ENCODE results near the gene OXSM.

Gene OXSM

DNA sequence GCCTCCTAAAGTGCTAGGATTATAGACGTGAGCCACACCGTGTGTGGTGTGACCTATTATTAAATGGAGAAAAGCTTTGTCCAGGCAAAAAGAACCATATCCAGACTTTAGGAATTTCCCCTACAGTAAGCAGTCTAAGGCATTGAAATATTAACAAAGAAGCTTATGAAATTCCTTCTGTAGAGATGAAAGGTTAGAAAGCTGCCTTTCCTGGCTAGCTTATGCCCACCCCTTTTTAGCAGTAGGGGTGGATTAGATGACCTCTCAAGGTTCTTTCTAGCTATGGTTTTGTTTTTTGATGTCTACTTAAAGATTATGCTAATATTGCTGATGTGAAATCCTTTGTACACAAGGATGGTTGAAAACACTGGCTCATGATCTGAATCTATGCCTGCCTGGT, 13.9 kb downstream of the OXSM start:
- DNase-seq (ENCODE audit: low read depth, low spot score), result no peak

DNA sequence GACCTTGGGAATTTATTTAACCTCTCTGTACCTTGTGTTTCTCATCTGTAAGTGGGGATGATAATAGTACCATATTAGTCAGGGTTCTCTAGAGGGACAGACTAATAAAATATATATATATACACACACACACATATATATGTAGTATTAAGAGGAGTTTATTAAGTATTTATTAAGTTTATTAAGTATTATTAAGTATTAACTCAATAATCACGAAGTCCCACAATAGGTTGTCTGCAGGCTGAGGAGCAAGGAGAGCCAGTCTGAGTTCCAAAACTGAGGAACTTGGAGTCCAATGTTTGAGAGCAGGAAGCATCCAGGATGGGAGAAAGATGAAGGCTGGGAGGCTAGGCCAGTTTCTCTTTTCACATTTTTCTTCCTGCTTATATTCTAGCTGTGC, 14.8 kb downstream of the OXSM start:
- no peak for DNase-seq (ENCODE audit: low read depth, low spot score)

- no peak for DNase-seq (ENCODE audit: low read depth, low spot score)
Measured at GRCh38 chr3:25812644-25813043, 22.8 kb downstream of the OXSM start.

- DNase-seq (ENCODE audit: low read depth, low spot score), result no peak
Measured at GRCh38 chr3:25817107-25817506, 27.2 kb downstream of the OXSM start.

- DNase-seq (ENCODE audit: low read depth, low spot score), result no peak
Measured at GRCh38 chr3:25817638-25818037, 27.7 kb downstream of the OXSM start.

DNA sequence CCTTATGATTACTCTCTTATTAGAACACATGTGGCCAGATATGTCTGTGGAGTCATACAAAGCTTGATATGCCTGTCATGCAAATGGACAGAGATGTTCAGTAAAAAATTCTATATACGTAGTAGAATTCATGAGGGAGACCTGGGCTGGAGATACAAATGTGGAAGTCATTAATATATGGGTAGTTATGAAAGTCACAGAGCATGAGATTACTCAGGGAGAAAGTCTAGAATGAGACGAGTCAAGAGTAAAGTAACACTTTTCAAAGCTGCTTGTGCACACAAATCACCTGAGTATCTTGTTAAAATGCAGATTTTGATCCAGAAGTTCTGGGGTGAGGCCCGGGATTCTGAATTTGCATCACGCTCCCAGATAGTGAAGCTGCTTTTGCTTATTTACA, 28.4 kb downstream of the OXSM start:
- no peak for DNase-seq (ENCODE audit: low read depth, low spot score)

DNA sequence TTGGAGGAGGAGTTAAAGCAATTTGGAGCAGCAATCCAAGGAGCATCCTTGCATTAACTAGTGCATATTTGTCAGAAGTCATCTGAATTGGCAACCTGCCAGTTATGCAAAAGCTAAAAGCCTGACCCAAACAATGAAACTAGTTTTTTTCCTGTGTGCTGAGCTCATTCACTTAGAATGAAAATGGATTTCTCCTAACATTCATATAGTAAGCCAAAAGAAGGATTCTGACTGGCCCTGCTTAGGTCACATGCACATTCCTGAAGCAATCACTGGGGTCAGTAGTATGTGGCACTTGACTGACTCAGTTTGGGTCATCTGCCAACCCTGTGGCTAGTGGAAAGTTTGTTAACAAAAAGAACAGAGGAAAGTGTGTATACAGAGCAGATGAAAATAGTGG, 30.5 kb downstream of the OXSM start:
- peak; percentile 98 for DNase-seq (ENCODE audit: low read depth, low spot score)

GRCh38 chr3:25820816-25821486, 31.1 kb downstream of the OXSM start:
- no peak for DNase-seq (ENCODE audit: low read depth, low spot score)

GRCh38 chr3:25821746-25822573, 32.1 kb downstream of the OXSM start:
- DNase-seq (ENCODE audit: low read depth, low spot score), result no peak

DNA sequence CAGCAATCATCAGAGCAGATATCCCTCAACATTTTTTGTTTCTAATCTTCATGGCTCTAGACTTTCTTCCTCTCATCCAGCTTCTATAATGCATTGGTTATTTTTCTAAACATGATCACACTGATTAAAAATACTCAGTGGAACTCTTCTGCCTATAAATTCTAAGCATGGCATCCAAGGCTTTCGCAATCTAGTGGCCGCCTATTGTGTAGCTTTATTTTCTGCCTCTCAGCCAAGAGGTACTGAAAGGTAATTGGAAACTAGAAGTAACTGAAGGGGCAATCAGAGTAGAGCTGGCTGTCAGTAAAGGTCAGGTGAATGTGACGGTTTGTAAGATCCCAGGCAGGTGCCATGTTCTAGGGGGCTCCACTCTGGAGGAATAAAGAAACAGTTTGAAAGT, 33.4 kb downstream of the OXSM start:
- no peak for DNase-seq (ENCODE audit: low read depth, low spot score)

DNA sequence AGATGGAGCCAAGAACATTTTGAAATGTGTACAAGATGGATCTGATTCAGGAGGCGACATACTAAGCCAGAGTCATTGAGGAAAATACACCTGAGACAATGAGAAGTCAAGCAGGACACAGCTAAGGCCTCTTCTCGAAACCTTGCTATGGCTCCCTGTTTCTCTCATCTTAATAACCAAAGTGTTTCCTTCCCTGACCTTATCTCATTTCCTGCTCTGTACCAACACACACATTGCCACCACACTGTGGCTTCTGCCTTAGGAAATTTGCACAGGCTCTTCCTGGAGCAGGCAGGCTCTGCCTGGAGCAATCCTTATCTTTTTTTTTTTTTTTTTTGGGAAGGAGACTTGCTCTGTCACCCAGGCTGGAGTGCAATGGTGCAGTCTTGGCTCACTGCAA, 36.6 kb downstream of the OXSM start:
- no peak for DNase-seq (ENCODE audit: low read depth, low spot score)

DNA sequence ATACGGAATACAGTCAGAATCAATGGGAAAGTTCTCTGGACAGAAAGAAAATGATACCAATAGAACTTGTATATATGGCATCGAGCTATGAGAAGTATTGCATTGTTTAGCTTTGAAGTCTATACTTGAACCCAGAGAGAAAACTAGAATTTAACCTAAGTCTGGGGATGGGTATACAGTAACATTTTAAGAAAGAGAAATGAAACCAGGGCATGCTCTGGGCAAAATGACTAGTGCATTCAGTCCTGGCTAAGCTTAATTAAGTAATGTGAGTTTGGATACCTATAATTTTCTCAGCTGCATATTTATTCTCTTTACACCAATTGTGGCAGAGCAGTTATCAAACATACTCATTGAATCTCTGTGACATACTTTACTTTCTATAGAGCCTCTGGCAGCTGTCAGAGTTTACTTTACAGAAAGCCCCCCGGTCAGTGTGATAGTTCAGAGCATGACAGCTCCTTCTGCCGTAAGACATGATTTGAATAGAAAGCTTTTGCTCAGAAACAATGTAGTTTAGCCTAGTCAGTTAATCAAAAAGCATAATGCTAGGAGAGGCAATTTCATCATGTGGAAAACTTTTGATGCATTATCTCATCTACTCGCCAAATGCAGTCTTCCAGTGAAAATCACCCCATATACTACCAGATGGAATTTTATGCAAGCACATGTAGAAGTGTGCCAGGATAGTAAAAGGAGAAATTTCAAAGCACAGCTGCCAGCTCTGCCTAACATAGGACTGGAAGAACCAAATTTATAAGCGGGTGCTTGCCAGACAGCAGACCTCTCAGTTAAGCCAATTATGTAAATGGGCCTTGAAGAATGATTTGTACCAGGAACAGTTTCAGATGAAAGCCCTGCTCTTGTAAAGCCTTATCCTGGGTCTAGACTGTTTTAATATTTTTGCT, 40.7 kb downstream of the OXSM start:
- peak; percentile 46 for DNase-seq (ENCODE audit: low read depth, low spot score)

GRCh38 chr3:25831578-25831977, 41.7 kb downstream of the OXSM start:
- DNase-seq (ENCODE audit: low read depth, low spot score), result peak; percentile 59

DNA sequence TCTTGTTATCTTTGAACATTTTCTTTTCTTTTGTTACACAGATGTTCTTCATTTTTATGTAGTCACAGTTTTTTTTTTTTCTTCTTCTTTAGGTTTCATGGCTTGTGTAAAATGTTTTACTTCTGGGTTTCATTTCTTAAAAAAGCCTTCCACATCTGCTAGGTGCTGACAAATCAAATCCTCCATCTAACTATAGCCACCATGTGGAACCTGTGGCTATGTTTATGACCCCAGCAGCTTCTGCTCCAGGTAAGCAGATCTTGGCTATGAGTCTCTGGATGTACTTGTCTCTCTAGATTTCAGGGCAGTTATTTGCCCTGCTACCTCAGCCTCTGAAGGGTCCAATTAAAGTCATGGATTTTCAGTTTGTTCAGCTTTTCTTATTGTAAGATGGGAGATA, 44.5 kb downstream of the OXSM start:
- DNase-seq (ENCODE audit: low read depth, low spot score), result no peak

GRCh38 chr3:25836579-25836978, 46.7 kb downstream of the OXSM start:
- no peak for DNase-seq (ENCODE audit: low read depth, low spot score)

- no peak for DNase-seq (ENCODE audit: low read depth, low spot score)
Measured at GRCh38 chr3:25837038-25837437, 47.1 kb downstream of the OXSM start.

GRCh38 chr3:25840099-25840498, 50.2 kb downstream of the OXSM start:
- no peak for DNase-seq (ENCODE audit: low read depth, low spot score)

- DNase-seq (ENCODE audit: low read depth, low spot score), result peak; percentile 18
Measured at GRCh38 chr3:25843332-25843731, 53.4 kb downstream of the OXSM start.

All from astrocyte of the hippocampus (primary cell).